ENCODE results near the gene FHIT.

The FHIT gene

DNA sequence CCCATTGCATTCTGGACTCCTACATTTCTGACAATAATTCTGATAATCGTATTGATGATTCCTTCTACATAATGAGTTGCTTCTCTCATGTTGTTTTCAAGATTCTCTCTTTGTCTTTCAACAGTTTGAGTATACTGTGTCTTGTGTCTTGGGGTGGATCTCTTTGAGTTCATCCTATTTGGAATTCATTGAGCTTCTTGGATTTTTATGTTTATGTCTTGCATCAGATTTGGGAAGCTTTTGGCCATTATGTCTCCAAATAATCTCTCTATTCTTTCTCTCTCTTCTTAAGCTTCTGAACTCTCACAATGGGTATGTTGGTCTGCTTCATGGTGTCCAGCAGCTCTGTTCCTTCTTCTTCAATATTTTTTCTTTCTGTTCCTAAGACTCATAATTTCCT, 592.2 kb downstream of the FHIT start:
- TF ChIP-seq, protein P1, sequence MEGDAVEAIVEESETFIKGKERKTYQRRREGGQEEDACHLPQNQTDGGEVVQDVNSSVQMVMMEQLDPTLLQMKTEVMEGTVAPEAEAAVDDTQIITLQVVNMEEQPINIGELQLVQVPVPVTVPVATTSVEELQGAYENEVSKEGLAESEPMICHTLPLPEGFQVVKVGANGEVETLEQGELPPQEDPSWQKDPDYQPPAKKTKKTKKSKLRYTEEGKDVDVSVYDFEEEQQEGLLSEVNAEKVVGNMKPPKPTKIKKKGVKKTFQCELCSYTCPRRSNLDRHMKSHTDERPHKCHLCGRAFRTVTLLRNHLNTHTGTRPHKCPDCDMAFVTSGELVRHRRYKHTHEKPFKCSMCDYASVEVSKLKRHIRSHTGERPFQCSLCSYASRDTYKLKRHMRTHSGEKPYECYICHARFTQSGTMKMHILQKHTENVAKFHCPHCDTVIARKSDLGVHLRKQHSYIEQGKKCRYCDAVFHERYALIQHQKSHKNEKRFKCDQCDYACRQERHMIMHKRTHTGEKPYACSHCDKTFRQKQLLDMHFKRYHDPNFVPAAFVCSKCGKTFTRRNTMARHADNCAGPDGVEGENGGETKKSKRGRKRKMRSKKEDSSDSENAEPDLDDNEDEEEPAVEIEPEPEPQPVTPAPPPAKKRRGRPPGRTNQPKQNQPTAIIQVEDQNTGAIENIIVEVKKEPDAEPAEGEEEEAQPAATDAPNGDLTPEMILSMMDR (IDR thresholded peaks at IDR 0.05), result no peak
- Histone ChIP-seq H3K36me3 (no peaks in the 10 kb centered on the region), H3K27me3 (no peaks in the 10 kb centered on the region), H3K9me3 (no peaks in the 10 kb centered on the region), H3K4me3 (ENCODE audit: low read depth in 1 of 2, low read length in 1 of 2) (no peak overlapping the region), H3K4me1 (ENCODE audit: control insufficient read depth in 1 of 2, insufficient read depth in 1 of 2, low read depth in 1 of 2, low read length in 1 of 2) (no peaks in the 10 kb centered on the region), H3K27ac (no peak overlapping the region)

DNA sequence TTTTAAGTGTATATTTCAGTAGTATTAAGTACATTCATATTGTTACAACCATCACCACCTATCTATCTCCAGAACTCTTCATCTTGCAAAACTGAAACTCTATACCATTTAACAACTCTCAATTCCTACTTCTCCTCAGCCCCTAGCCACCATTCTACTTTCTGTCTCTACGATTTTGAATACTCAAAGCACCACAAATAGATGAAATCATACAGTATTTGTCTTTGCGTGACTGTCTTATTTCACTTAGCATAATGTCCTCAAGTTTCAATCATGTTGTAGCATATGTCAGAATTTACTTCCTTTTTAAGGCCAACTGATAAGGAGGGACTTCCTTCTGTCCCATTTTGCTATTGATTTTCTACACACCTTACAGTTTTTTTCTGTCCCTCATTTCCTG, 593.3 kb downstream of the FHIT start:
- Histone ChIP-seq H3K27ac (no peak overlapping the region), H3K9me3 (no peaks in the 10 kb centered on the region), H3K4me1 (ENCODE audit: control insufficient read depth in 1 of 2, insufficient read depth in 1 of 2, low read depth in 1 of 2, low read length in 1 of 2) (no peaks in the 10 kb centered on the region), H3K36me3 (no peaks in the 10 kb centered on the region), H3K4me3 (ENCODE audit: low read depth in 1 of 2, low read length in 1 of 2) (no peak overlapping the region), H3K27me3 (no peaks in the 10 kb centered on the region)
- TF ChIP-seq, protein P1 (IDR thresholded peaks at IDR 0.05), result no peak

DNA sequence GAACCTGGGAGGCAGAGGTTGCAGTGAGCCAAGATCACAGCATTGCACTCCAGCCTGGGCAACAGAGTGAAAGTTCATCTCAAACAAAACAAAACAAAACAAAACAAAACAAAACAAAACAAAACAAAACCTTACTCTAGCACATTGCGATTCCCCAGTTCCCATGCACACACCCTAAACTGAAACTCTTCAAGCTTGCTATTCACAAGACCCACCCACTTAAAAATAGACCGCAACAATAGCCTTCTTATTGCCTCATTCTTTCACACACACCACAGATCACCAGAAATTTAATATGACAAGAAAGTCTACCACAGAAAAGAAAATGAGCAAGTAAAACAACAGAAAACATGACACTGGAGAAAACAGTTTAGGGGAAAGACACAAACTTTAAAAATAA, 598.4 kb downstream of the FHIT start:
- TF ChIP-seq, protein P1 (IDR thresholded peaks at IDR 0.05), result no peak
- H3K4me1 ChIP-seq (ENCODE audit: control insufficient read depth in 1 of 2, insufficient read depth in 1 of 2, low read depth in 1 of 2, low read length in 1 of 2), result peaks cover 0 to 4% of the 10 kb centered on the region in 2 experiments

DNA sequence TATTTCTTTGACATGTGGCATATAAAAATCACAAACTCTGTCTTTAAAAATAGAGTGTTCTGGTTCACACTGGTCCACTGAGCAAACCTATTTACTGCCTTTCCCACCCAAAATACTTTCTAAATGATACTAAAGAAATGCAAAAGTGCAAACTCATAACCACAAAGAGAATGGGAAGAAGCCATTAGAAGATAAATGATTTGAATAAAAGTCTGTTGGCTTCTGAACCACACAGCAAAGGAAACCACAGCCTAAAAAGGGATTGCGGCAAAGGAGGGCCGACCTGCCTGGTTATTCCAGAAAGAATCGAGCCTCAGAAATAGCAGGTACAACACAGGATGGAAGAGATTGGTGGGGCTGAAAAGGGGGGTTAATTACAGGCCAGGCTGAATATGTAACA, 599.5 kb downstream of the FHIT start:
- Histone ChIP-seq H3K27ac (no peak overlapping the region), H3K4me1 (ENCODE audit: control insufficient read depth in 1 of 2, insufficient read depth in 1 of 2, low read depth in 1 of 2, low read length in 1 of 2) (peaks cover 0 to 4% of the 10 kb centered on the region in 2 experiments), H3K36me3 (no peaks in the 10 kb centered on the region), H3K9me3 (no peaks in the 10 kb centered on the region), H3K27me3 (no peaks in the 10 kb centered on the region), H3K4me3 (ENCODE audit: low read depth in 1 of 2, low read length in 1 of 2) (no peak overlapping the region)
- TF ChIP-seq, protein P1 (IDR thresholded peaks at IDR 0.05), result no peak

More for the DNA sequence above, 598.4 kb downstream of the FHIT start:
- no peaks in the 10 kb centered on the region for H3K27me3 ChIP-seq
- H3K36me3 ChIP-seq, result no peaks in the 10 kb centered on the region
- H3K4me3 ChIP-seq (ENCODE audit: low read depth in 1 of 2, low read length in 1 of 2), result no peak overlapping the region
- H3K27ac ChIP-seq, result no peak overlapping the region
- no peaks in the 10 kb centered on the region for H3K9me3 ChIP-seq

DNA sequence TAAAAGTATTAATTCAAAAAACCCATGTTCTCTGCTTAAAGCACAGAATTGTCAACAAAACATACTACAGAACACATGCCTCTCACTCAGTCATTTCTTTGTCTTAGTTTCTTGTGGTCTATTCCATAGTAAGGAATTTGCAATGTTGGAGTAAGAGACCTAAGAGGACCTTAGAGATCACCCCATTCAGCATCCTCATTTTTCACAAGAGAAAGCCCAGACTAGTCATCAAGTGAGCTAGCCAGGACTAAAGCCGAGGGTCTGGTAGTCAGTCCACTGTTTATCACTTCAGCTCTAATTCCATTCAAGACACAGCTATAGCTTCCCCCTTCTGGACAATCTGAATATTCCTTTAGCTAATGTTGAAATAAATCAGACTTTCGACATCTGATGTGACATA, 601.1 kb downstream of the FHIT start:
- Histone ChIP-seq H3K36me3 (no peaks in the 10 kb centered on the region), H3K27ac (no peak overlapping the region), H3K4me1 (ENCODE audit: control insufficient read depth in 1 of 2, insufficient read depth in 1 of 2, low read depth in 1 of 2, low read length in 1 of 2) (peaks cover 0 to 4% of the 10 kb centered on the region in 2 experiments), H3K27me3 (no peaks in the 10 kb centered on the region), H3K9me3 (no peaks in the 10 kb centered on the region), H3K4me3 (ENCODE audit: low read depth in 1 of 2, low read length in 1 of 2) (no peak overlapping the region)
- TF ChIP-seq, protein P1 (IDR thresholded peaks at IDR 0.05), result no peak

DNA sequence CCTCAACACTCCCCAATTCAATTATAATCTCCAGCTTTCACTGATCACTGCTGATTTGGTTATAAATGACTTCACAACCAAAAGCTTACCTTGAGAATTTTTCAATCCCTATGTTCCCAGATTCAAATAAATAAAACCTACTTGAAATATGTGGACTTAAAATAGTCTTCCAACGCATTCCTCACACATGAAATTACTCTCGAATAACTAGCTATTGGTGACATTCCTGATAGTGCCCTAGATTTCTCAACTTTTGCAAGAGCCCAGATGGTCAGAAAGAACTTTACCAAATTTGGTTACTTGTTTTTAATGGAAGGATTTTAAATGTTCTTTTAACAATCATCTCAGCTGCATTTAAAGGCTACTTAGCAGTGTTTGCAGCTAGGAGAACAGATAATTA, 605.5 kb downstream of the FHIT start:
- peaks cover 16 to 27% of the 10 kb centered on the region in 2 experiments for H3K4me1 ChIP-seq (ENCODE audit: control insufficient read depth in 1 of 2, insufficient read depth in 1 of 2, low read depth in 1 of 2, low read length in 1 of 2)
- H3K4me3 ChIP-seq (ENCODE audit: low read depth in 1 of 2, low read length in 1 of 2), result no peak overlapping the region
- no peak overlapping the region for H3K27ac ChIP-seq
- TF ChIP-seq, protein P1 (IDR thresholded peaks at IDR 0.05), result no peak
- H3K36me3 ChIP-seq, result no peaks in the 10 kb centered on the region
- no peaks in the 10 kb centered on the region for H3K9me3 ChIP-seq
- H3K27me3 ChIP-seq, result no peaks in the 10 kb centered on the region

Data from neutrophil (primary cell).